ENCODE measurements around the gene TP53AIP1.

- no peak for TF ChIP-seq POLR2A (IDR thresholded peaks at IDR 0.05)
- TF ChIP-seq, protein P1, sequence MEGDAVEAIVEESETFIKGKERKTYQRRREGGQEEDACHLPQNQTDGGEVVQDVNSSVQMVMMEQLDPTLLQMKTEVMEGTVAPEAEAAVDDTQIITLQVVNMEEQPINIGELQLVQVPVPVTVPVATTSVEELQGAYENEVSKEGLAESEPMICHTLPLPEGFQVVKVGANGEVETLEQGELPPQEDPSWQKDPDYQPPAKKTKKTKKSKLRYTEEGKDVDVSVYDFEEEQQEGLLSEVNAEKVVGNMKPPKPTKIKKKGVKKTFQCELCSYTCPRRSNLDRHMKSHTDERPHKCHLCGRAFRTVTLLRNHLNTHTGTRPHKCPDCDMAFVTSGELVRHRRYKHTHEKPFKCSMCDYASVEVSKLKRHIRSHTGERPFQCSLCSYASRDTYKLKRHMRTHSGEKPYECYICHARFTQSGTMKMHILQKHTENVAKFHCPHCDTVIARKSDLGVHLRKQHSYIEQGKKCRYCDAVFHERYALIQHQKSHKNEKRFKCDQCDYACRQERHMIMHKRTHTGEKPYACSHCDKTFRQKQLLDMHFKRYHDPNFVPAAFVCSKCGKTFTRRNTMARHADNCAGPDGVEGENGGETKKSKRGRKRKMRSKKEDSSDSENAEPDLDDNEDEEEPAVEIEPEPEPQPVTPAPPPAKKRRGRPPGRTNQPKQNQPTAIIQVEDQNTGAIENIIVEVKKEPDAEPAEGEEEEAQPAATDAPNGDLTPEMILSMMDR (IDR thresholded peaks at IDR 0.05) = no peak
- TF ChIP-seq POLR2AphosphoS5 (IDR thresholded peaks at IDR 0.05) = no peak
Measured at GRCh38 chr11:128924510-128925249, 18.0 kb downstream of the TP53AIP1 start.

Measured in prostate gland (tissue), 2 donors.